Measurements from ENCODE around the gene IFRD2. TPM values are rescaled to one million over a fixed set of nuclear protein-coding genes. Genes with fewer than 3 reads are reported as not detected.

IFRD2 gene
- total and polyA plus RNA-seq, 2 of the 13 experiments (the other 11 are each of a cell fraction or from before 2014, with no cell fraction given), result 32.8 to 96.1 TPM

- no peak for TF ChIP-seq ZNF558 (CRISPR knock-in tag; IDR thresholded peaks at IDR 0.05; ENCODE audit: borderline replicate concordance)
- TF ChIP-seq EEA1 (CRISPR knock-in tag; IDR thresholded peaks at IDR 0.05; ENCODE audit: borderline replicate concordance), result no peak
- no peak for TF ChIP-seq ZNF20 (CRISPR knock-in tag; IDR thresholded peaks at IDR 0.05)
- TF ChIP-seq, protein P1, sequence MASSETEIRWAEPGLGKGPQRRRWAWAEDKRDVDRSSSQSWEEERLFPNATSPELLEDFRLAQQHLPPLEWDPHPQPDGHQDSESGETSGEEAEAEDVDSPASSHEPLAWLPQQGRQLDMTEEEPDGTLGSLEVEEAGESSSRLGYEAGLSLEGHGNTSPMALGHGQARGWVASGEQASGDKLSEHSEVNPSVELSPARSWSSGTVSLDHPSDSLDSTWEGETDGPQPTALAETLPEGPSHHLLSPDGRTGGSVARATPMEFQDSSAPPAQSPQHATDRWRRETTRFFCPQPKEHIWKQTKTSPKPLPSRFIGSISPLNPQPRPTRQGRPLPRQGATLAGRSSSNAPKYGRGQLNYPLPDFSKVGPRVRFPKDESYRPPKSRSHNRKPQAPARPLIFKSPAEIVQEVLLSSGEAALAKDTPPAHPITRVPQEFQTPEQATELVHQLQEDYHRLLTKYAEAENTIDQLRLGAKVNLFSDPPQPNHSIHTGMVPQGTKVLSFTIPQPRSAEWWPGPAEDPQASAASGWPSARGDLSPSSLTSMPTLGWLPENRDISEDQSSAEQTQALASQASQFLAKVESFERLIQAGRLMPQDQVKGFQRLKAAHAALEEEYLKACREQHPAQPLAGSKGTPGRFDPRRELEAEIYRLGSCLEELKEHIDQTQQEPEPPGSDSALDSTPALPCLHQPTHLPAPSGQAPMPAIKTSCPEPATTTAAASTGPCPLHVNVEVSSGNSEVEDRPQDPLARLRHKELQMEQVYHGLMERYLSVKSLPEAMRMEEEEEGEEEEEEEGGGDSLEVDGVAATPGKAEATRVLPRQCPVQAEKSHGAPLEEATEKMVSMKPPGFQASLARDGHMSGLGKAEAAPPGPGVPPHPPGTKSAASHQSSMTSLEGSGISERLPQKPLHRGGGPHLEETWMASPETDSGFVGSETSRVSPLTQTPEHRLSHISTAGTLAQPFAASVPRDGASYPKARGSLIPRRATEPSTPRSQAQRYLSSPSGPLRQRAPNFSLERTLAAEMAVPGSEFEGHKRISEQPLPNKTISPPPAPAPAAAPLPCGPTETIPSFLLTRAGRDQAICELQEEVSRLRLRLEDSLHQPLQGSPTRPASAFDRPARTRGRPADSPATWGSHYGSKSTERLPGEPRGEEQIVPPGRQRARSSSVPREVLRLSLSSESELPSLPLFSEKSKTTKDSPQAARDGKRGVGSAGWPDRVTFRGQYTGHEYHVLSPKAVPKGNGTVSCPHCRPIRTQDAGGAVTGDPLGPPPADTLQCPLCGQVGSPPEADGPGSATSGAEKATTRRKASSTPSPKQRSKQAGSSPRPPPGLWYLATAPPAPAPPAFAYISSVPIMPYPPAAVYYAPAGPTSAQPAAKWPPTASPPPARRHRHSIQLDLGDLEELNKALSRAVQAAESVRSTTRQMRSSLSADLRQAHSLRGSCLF (CRISPR knock-in tag; IDR thresholded peaks at IDR 0.05; ENCODE audit: borderline replicate concordance), result no peak
- TF ChIP-seq SSRP1 (CRISPR knock-in tag; IDR thresholded peaks at IDR 0.05), result 0 out of 2 replicates have a peak, but pooled peaks have one; percentile 17
- peak; percentile 48; the same call in 1 of the 2 replicates for TF ChIP-seq HDAC2 (CRISPR knock-in tag; IDR thresholded peaks at IDR 0.05)
- TF ChIP-seq ARID4A (CRISPR knock-in tag; IDR thresholded peaks at IDR 0.05; ENCODE audit: borderline replicate concordance), result peak; percentile 64; the same call in 1 of the 2 replicates
- TF ChIP-seq SIN3A (IDR thresholded peaks at IDR 0.05; ENCODE audit: borderline replicate concordance, low read depth, low read length), result no peak
- 0 out of 2 replicates have a peak, but pooled peaks have one; percentile 38 for TF ChIP-seq ZNF614 (CRISPR knock-in tag; IDR thresholded peaks at IDR 0.05; ENCODE audit: borderline replicate concordance)
- no peak for TF ChIP-seq E2F2 (CRISPR knock-in tag; IDR thresholded peaks at IDR 0.05; ENCODE audit: borderline replicate concordance)
- no peak for TF ChIP-seq ZFP1 (CRISPR knock-in tag; IDR thresholded peaks at IDR 0.05)
- no peak for TF ChIP-seq ZNF431 (CRISPR knock-in tag; IDR thresholded peaks at IDR 0.05; ENCODE audit: borderline replicate concordance, low read depth)
- TF ChIP-seq ZNF251 (CRISPR knock-in tag; IDR thresholded peaks at IDR 0.05), result no peak
- 0 out of 2 replicates have a peak, but pooled peaks have one; percentile 21 for TF ChIP-seq RARA (CRISPR knock-in tag; IDR thresholded peaks at IDR 0.05)
- no peak for TF ChIP-seq ZNF138 (CRISPR knock-in tag; IDR thresholded peaks at IDR 0.05; ENCODE audit: low read depth)
- TF ChIP-seq ARHGAP35 (CRISPR knock-in tag; IDR thresholded peaks at IDR 0.05; ENCODE audit: borderline replicate concordance), result no peak
- no peak for TF ChIP-seq ZNF709 (CRISPR knock-in tag; IDR thresholded peaks at IDR 0.05)
- TF ChIP-seq SRF (IDR thresholded peaks at IDR 0.05; ENCODE audit: low read depth, low read length), result no peak
- peak; percentile 70 for TF ChIP-seq ZNF501 (CRISPR knock-in tag; IDR thresholded peaks at IDR 0.05)
- TF ChIP-seq RFX1 (IDR thresholded peaks at IDR 0.05), result no peak
These were observed 32.3 kb upstream of the IFRD2 start (continued) for GRCh38 chr3:50324351-50325112.

Data from HepG2 (cell line).